ENCODE results near the gene KLHL10. TPM values are rescaled to one million over a fixed set of nuclear protein-coding genes. Genes with fewer than 3 reads are reported as not detected.

Gene KLHL10
- total and polyA plus RNA-seq, 2 of the 13 experiments (the other 11 are each of a cell fraction or from before 2014, with no cell fraction given): 0.04 to 0.08 TPM

GRCh38 chr17:41810659-41811548 is 26.7 kb upstream of the KLHL10 start (continued):
- TF ChIP-seq ZNF354B (CRISPR knock-in tag; IDR thresholded peaks at IDR 0.05): 0 out of 2 replicates have a peak, but pooled peaks have one; percentile 2
- TF ChIP-seq NKX3-1 (CRISPR knock-in tag; IDR thresholded peaks at IDR 0.05): no peak
- no peak for TF ChIP-seq ZNF501 (CRISPR knock-in tag; IDR thresholded peaks at IDR 0.05)
- TF ChIP-seq NFAT5 (CRISPR knock-in tag; IDR thresholded peaks at IDR 0.05): no peak; the same call in 1 of the 2 replicates
- TF ChIP-seq ZNF646 (CRISPR knock-in tag; IDR thresholded peaks at IDR 0.05): no peak; the same call in 1 of the 2 replicates
- no peak for TF ChIP-seq NFYC (CRISPR knock-in tag; IDR thresholded peaks at IDR 0.05)
- TF ChIP-seq NRL (CRISPR knock-in tag; IDR thresholded peaks at IDR 0.05; ENCODE audit: borderline replicate concordance): peak; percentile 73; the same call in 1 of the 2 replicates
- no peak for TF ChIP-seq ZKSCAN1 (IDR thresholded peaks at IDR 0.05; ENCODE audit: low read length)
- no peak for TF ChIP-seq ZNF260 (CRISPR knock-in tag; IDR thresholded peaks at IDR 0.05; ENCODE audit: borderline replicate concordance, low read depth)
- no peak; the same call in 1 of the 2 replicates for TF ChIP-seq ESRRA (CRISPR knock-in tag; IDR thresholded peaks at IDR 0.05; ENCODE audit: low read depth)
- no peak for TF ChIP-seq TBX3 (IDR thresholded peaks at IDR 0.05; ENCODE audit: borderline replicate concordance)
- peak; percentile 14; the same call in 1 of the 2 replicates for TF ChIP-seq GFI1 (CRISPR knock-in tag; IDR thresholded peaks at IDR 0.05; ENCODE audit: borderline replicate concordance)
- no peak for TF ChIP-seq ATF4 (CRISPR knock-in tag; IDR thresholded peaks at IDR 0.05)
- TF ChIP-seq ZNF350 (CRISPR knock-in tag; IDR thresholded peaks at IDR 0.05; ENCODE audit: borderline replicate concordance, low read depth): peak; percentile 88
